Right atrium auricular region (tissue), 2 donors: Measurements from ENCODE around the gene OR2A2. TPM values are rescaled to one million over a fixed set of nuclear protein-coding genes. Genes with fewer than 3 reads are reported as not detected.

ENCODE experiments used
- DNase-seq: peaks from one replicate; pipeline ENCODE4 v3.0.0-alpha.2; 2019; ENCODE audit warnings: low spot score
- H3K27ac ChIP-seq, 2 donors: fragments of 200-600 bp; sonication (generic); 1 replicate in 1 of 2; 2 replicates in 1 of 2; pipeline ENCODE4 v1.5.1; 2016 to 2019
- H3K27me3 ChIP-seq, 2 donors: fragments of 200-600 bp; sonication (generic); one replicate each; pipeline versions ENCODE4 v1.5.1 to v1.6.0; 2017 to 2019
- H3K36me3 ChIP-seq: fragments of 200-600 bp; sonication (generic); one replicate; pipeline ENCODE4 v1.5.1; 2016
- H3K4me1 ChIP-seq, 2 donors: fragments of 200-600 bp; sonication (generic); one replicate each; pipeline versions ENCODE4 v1.5.1 to v1.6.0; 2017 to 2019
- H3K4me3 ChIP-seq, 2 donors: fragments of 200-600 bp; sonication (generic); 1 replicate in 1 of 2; 2 replicates in 1 of 2; pipeline ENCODE4 v1.5.1; 2017 to 2019; ENCODE audit warnings: mild to moderate bottlenecking in 1 of 2, moderate library complexity in 1 of 2
- H3K9me3 ChIP-seq, 2 donors: fragments of 200-600 bp; sonication (generic); one replicate each; pipeline ENCODE4 v1.5.1; 2019
- total RNA-seq, 2 donors: library from RNA; depleted of rRNA; stranded (reverse); fragments of >200 nt; gene quantifications; one replicate each; pipeline ENCODE4 v1.1.0, GENCODE V29; 2016
- TF ChIP-seq, protein P1 (sequence below), 2 donors: fragments of 200-600 bp; sonication (generic); IDR thresholded peaks; one replicate each; pipeline ENCODE4 v1.5.1; 2019; ENCODE audit warnings: antibody characterized with exemption in 2 of 2

Gene OR2A2
- total RNA-seq, 2 donors from 2014 or later, result not detected

DNA sequence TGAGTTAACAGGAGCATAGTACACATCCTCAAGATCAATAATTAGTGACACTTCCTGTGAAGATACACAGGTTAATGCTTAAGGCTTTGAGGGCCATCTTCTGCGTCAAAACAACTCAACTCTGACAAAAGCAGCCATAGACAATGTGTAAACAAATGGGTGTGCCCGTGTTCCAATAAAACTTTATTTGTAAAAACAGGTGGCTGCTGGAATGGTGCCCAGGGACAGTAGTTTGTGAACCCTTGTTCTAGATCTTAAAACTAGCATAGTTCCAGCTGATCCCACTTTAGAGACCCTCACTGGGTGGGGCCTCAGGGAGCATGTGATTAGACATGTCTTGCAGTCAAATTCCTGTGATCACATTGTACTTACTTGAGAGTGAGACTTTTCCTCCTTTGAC lies 21.3 kb downstream of the OR2A2 start:
- TF ChIP-seq, protein P1, sequence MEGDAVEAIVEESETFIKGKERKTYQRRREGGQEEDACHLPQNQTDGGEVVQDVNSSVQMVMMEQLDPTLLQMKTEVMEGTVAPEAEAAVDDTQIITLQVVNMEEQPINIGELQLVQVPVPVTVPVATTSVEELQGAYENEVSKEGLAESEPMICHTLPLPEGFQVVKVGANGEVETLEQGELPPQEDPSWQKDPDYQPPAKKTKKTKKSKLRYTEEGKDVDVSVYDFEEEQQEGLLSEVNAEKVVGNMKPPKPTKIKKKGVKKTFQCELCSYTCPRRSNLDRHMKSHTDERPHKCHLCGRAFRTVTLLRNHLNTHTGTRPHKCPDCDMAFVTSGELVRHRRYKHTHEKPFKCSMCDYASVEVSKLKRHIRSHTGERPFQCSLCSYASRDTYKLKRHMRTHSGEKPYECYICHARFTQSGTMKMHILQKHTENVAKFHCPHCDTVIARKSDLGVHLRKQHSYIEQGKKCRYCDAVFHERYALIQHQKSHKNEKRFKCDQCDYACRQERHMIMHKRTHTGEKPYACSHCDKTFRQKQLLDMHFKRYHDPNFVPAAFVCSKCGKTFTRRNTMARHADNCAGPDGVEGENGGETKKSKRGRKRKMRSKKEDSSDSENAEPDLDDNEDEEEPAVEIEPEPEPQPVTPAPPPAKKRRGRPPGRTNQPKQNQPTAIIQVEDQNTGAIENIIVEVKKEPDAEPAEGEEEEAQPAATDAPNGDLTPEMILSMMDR (IDR thresholded peaks at IDR 0.05), result no peak
- Histone ChIP-seq H3K4me3 (no peak overlapping the region), H3K27me3 (no peaks in the 10 kb centered on the region), H3K36me3 (no peaks in the 10 kb centered on the region), H3K27ac (no peak overlapping the region), H3K9me3 (no peaks in the 10 kb centered on the region), H3K4me1 (no peaks in the 10 kb centered on the region)
- DNase-seq, result no peak

DNA sequence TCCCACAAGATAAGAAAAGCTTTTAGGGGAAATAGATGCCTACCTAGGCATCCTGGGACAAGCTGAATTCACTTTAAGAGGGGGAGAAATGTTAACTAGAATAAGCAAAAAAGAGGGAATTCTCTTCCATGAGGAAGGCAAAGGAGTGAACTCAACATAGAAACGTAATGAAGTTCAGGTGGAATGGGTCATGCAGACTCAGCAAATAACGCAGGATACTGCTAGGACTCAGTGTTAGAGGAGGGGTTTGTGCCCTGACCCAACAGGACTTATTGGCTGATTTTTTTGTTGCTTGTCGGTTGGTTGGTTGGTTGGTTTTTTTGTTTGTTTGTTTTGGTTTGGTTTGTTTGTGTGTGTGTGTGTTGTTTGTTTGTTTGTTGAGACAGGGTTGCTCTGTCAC lies 22.9 kb downstream of the OR2A2 start:
- no peaks in the 10 kb centered on the region for H3K4me1 ChIP-seq
- no peak overlapping the region for H3K27ac ChIP-seq
- DNase-seq, result no peak
- no peak overlapping the region for H3K4me3 ChIP-seq
- H3K36me3 ChIP-seq, result no peaks in the 10 kb centered on the region
- no peaks in the 10 kb centered on the region for H3K9me3 ChIP-seq
- no peaks in the 10 kb centered on the region for H3K27me3 ChIP-seq
- TF ChIP-seq, protein P1 (IDR thresholded peaks at IDR 0.05), result no peak

DNA sequence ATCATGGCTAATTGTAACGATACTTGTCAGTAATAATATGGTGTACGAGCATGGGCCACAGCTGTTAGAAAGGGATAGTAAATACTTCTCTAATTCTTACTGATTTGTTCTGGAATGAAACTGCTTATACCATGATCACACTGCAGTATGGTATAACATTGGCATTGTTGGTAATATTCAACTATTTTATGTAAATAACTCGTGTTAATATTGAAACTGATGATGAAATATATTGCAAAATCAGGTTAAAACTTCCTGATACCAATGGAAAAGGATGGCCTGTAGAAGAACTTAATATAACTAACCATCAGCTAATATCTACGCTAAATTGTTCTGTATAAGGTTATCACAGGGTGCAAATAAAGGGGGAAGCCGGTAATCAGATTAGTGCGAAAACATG lies 23.9 kb downstream of the OR2A2 start:
- TF ChIP-seq, protein P1 (IDR thresholded peaks at IDR 0.05), result no peak

DNA sequence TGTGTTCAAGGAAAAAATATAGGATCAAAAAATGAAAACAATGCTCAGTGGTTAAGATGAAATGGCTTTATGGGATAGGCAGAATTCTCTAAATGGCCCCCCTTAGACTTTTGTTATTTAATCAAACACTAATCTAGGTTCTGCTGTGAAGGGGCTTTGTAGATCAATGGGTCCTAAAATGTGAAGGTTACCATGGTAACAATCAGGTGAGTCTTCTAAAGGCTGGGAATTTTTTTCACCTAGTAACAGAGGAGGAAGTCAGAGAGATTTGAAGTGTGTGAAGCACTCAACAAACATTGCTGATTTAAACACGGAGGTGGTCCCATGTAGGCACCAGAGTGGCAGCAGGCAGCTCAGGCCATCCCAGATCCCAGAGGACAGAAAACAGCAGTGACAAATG lies 24.7 kb downstream of the OR2A2 start:
- no peak overlapping the region for H3K4me3 ChIP-seq
- H3K27me3 ChIP-seq, result no peaks in the 10 kb centered on the region
- no peaks in the 10 kb centered on the region for H3K36me3 ChIP-seq
- H3K27ac ChIP-seq, result no peak overlapping the region
- no peak for DNase-seq
- no peaks in the 10 kb centered on the region for H3K9me3 ChIP-seq
- TF ChIP-seq, protein P1 (IDR thresholded peaks at IDR 0.05), result no peak
- no peaks in the 10 kb centered on the region for H3K4me1 ChIP-seq

More for the DNA sequence above, 23.9 kb downstream of the OR2A2 start:
- no peak overlapping the region for H3K4me3 ChIP-seq
- no peaks in the 10 kb centered on the region for H3K27me3 ChIP-seq
- H3K9me3 ChIP-seq, result no peaks in the 10 kb centered on the region
- no peaks in the 10 kb centered on the region for H3K36me3 ChIP-seq
- no peak for DNase-seq
- H3K4me1 ChIP-seq, result no peaks in the 10 kb centered on the region
- no peak overlapping the region for H3K27ac ChIP-seq

DNA sequence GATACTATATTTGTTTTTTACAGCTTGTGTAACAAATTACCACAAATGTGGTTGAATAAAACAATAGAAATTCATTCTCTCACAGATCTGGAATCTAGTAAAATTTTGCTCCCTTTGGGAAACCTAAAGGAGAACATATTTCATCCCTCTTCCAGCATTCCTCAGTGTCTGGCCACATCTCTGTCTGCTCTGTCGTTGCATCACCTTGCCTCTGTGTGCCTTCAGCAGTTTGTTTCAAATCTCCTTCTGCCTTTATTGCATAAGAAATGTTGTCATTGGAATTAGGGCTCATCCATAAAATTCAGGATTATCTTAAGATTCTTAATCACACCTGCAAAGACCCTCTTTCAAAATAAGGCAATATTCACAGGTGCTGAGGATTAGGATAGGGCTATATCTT lies 28.1 kb downstream of the OR2A2 start:
- Histone ChIP-seq H3K9me3 (no peaks in the 10 kb centered on the region), H3K36me3 (no peaks in the 10 kb centered on the region), H3K4me1 (no peaks in the 10 kb centered on the region), H3K4me3 (no peak overlapping the region), H3K27me3 (no peaks in the 10 kb centered on the region), H3K27ac (no peak overlapping the region)
- DNase-seq, result no peak
- TF ChIP-seq, protein P1 (IDR thresholded peaks at IDR 0.05), result no peak

DNA sequence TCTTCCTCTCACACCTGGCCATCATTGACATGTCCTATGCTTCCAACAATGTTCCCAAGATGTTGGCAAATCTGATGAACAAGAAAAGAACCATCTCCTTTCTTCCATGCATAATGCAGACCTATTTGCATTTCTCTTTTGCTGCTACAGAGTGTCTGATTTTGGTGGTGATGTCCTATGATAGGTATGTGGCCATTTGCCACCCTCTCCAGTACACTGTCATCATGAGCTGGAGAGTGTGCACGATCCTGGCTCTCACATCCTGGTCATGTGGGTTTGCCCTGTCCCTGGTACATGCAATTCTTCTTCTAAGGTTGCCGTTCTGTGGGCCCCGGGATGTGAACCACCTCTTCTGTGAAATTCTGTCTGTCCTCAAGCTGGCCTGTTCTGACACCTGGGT lies 32.8 kb downstream of the OR2A2 start:
- DNase-seq, result no peak
- Histone ChIP-seq H3K36me3 (no peaks in the 10 kb centered on the region), H3K9me3 (peaks cover 0 to 12% of the 10 kb centered on the region in 2 donors), H3K4me3 (no peak overlapping the region), H3K4me1 (no peaks in the 10 kb centered on the region), H3K27ac (no peak overlapping the region), H3K27me3 (no peaks in the 10 kb centered on the region)
- TF ChIP-seq, protein P1 (IDR thresholded peaks at IDR 0.05), result no peak
